H1 (cell line): ENCODE results near the gene MAVS. TPM values are rescaled to one million over a fixed set of nuclear protein-coding genes. Genes with fewer than 3 reads are reported as not detected.

Experiments used
- polyA plus RNA-seq, 7 experiments: library from polyadenylated mRNA; depleted of rRNA in 3 of 7; stranded (reverse) in 5 of 7; unstranded in 2 of 7; fragments of >200 nt in 5 of 7; fragments of 200-250 nt in 2 of 7; gene quantifications; 1 replicate in 5 of 7; 2 replicates in 1 of 7; 4 replicates in 1 of 7; pipeline versions ENCODE4 v1.2.1 to v1.2.3, GENCODE V29; 2011 to 2013; ENCODE audit warnings: missing spikeins in 2 of 7, mixed read lengths in 2 of 7
- total RNA-seq: library from RNA; stranded (reverse); fragmentation: NEBNext Ultra II Directional; extraction: Animal tissue kit (Norgen Biotek cat#: 25700); gene quantifications from 2 replicates; pipeline ENCODE4 v1.2.1, GENCODE V29; 2021
- TF ChIP-seq, protein P1 (sequence below): fragments of 300-600 bp; sonication (generic); IDR thresholded peaks from 2 replicates; pipeline ENCODE4 v1.7.1; 2012; ENCODE audit warnings: low read length, moderate library complexity, mild to moderate bottlenecking, inconsistent platforms; ENCODE audit not compliant: insufficient replicate concordance

Gene MAVS
- total and polyA plus RNA-seq, 2 of the 8 experiments (the other 6 are each of a cell fraction or from before 2014, with no cell fraction given) = 9.9 to 24.3 TPM

DNA sequence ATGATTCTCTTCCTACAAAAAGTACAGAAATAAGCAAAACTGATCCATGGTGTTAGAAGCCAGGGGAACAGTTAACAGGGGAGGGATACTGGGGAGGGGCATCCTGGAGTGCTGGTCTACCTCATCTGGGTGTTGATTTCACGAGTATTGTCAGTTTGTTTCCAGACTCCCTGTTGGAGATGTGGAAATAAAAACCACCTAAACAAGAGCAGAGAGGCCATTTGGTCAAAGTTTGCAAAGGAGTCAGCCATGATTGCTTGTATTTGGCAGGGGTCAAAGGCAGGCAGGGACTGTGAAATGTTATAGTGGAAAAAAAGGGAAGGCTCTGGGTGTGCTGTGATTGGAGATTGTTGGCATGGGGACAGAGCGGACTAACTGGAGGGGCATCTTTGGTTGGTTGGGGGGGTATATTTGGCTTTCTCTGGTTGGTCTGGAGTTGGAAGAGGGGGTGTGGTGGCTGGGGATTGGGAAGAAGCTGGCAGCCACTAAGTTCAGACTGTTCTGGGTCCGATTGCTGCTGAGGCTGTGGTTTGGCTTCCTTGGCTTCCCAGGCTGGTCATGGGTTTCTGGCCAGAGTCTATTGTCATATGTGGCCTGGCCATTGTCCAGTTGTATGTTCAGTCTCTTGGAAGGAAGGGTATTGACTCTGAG lies 27.7 kb downstream of the MAVS start (continued):
- TF ChIP-seq, protein P1, sequence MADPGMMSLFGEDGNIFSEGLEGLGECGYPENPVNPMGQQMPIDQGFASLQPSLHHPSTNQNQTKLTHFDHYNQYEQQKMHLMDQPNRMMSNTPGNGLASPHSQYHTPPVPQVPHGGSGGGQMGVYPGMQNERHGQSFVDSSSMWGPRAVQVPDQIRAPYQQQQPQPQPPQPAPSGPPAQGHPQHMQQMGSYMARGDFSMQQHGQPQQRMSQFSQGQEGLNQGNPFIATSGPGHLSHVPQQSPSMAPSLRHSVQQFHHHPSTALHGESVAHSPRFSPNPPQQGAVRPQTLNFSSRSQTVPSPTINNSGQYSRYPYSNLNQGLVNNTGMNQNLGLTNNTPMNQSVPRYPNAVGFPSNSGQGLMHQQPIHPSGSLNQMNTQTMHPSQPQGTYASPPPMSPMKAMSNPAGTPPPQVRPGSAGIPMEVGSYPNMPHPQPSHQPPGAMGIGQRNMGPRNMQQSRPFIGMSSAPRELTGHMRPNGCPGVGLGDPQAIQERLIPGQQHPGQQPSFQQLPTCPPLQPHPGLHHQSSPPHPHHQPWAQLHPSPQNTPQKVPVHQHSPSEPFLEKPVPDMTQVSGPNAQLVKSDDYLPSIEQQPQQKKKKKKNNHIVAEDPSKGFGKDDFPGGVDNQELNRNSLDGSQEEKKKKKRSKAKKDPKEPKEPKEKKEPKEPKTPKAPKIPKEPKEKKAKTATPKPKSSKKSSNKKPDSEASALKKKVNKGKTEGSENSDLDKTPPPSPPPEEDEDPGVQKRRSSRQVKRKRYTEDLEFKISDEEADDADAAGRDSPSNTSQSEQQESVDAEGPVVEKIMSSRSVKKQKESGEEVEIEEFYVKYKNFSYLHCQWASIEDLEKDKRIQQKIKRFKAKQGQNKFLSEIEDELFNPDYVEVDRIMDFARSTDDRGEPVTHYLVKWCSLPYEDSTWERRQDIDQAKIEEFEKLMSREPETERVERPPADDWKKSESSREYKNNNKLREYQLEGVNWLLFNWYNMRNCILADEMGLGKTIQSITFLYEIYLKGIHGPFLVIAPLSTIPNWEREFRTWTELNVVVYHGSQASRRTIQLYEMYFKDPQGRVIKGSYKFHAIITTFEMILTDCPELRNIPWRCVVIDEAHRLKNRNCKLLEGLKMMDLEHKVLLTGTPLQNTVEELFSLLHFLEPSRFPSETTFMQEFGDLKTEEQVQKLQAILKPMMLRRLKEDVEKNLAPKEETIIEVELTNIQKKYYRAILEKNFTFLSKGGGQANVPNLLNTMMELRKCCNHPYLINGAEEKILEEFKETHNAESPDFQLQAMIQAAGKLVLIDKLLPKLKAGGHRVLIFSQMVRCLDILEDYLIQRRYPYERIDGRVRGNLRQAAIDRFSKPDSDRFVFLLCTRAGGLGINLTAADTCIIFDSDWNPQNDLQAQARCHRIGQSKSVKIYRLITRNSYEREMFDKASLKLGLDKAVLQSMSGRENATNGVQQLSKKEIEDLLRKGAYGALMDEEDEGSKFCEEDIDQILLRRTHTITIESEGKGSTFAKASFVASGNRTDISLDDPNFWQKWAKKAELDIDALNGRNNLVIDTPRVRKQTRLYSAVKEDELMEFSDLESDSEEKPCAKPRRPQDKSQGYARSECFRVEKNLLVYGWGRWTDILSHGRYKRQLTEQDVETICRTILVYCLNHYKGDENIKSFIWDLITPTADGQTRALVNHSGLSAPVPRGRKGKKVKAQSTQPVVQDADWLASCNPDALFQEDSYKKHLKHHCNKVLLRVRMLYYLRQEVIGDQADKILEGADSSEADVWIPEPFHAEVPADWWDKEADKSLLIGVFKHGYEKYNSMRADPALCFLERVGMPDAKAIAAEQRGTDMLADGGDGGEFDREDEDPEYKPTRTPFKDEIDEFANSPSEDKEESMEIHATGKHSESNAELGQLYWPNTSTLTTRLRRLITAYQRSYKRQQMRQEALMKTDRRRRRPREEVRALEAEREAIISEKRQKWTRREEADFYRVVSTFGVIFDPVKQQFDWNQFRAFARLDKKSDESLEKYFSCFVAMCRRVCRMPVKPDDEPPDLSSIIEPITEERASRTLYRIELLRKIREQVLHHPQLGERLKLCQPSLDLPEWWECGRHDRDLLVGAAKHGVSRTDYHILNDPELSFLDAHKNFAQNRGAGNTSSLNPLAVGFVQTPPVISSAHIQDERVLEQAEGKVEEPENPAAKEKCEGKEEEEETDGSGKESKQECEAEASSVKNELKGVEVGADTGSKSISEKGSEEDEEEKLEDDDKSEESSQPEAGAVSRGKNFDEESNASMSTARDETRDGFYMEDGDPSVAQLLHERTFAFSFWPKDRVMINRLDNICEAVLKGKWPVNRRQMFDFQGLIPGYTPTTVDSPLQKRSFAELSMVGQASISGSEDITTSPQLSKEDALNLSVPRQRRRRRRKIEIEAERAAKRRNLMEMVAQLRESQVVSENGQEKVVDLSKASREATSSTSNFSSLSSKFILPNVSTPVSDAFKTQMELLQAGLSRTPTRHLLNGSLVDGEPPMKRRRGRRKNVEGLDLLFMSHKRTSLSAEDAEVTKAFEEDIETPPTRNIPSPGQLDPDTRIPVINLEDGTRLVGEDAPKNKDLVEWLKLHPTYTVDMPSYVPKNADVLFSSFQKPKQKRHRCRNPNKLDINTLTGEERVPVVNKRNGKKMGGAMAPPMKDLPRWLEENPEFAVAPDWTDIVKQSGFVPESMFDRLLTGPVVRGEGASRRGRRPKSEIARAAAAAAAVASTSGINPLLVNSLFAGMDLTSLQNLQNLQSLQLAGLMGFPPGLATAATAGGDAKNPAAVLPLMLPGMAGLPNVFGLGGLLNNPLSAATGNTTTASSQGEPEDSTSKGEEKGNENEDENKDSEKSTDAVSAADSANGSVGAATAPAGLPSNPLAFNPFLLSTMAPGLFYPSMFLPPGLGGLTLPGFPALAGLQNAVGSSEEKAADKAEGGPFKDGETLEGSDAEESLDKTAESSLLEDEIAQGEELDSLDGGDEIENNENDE = no peak
